MM.1S (cell line): ENCODE measurements around the gene DHH.

Experiments
- EZH2 ChIP-seq: fragments of 300-600 bp; sonication (generic); optimal IDR thresholded peaks from 2 replicates; pipeline ENCODE3; 2017; ENCODE audit warnings: low read depth, mild to moderate bottlenecking, antibody characterized with exemption, low read length, mixed read lengths
- EZH2phosphoT487 ChIP-seq: fragments of 300-600 bp; sonication (generic); IDR thresholded peaks from 2 replicates; pipeline ENCODE4 v1.6.1; 2018; ENCODE audit warnings: antibody characterized with exemption, low read length
- TF ChIP-seq, protein P1 (sequence below): fragments of 300-600 bp; sonication (generic); IDR thresholded peaks from 2 replicates; pipeline ENCODE4 v1.5.1; 2016; ENCODE audit warnings: antibody characterized with exemption, low read length, mixed read lengths

DNA sequence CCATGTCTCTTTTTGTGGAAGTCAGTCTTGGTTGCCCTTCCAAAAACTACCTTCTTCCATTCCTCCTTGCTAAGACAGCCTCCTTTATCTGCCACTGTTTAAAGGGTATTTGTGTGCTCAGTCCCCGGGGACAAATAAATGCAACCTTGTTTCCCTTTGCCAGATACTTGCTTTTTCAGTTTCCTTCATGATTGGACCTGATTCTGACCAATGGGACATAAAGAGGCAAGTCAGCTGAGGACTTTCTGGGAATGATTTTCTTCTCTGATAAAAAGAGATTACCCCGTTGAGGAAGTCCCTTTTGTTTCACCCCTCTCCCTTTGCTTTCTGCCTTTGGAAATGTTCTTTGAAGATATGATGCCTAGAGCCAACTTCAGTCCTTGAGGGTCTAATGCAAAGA is 44.0 kb upstream of the DHH start:
- TF ChIP-seq, protein P1, sequence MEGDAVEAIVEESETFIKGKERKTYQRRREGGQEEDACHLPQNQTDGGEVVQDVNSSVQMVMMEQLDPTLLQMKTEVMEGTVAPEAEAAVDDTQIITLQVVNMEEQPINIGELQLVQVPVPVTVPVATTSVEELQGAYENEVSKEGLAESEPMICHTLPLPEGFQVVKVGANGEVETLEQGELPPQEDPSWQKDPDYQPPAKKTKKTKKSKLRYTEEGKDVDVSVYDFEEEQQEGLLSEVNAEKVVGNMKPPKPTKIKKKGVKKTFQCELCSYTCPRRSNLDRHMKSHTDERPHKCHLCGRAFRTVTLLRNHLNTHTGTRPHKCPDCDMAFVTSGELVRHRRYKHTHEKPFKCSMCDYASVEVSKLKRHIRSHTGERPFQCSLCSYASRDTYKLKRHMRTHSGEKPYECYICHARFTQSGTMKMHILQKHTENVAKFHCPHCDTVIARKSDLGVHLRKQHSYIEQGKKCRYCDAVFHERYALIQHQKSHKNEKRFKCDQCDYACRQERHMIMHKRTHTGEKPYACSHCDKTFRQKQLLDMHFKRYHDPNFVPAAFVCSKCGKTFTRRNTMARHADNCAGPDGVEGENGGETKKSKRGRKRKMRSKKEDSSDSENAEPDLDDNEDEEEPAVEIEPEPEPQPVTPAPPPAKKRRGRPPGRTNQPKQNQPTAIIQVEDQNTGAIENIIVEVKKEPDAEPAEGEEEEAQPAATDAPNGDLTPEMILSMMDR: no peak
- TF ChIP-seq EZH2 (no peak), EZH2phosphoT487 (no peak)
